22Rv1 (cell line): ENCODE data around the gene PNPO.

Experiments used
- ZFX ChIP-seq: fragments of 450-650 bp; IDR thresholded peaks from 2 replicates; pipeline ENCODE4 v1.6.1; 2017; ENCODE audit warnings: antibody characterized with exemption, borderline replicate concordance
- TF ChIP-seq, protein P1 (sequence below): fragments of 450-650 bp; IDR thresholded peaks from 2 replicates; pipeline ENCODE4 v1.5.1; 2017; ENCODE audit warnings: mild to moderate bottlenecking

DNA sequence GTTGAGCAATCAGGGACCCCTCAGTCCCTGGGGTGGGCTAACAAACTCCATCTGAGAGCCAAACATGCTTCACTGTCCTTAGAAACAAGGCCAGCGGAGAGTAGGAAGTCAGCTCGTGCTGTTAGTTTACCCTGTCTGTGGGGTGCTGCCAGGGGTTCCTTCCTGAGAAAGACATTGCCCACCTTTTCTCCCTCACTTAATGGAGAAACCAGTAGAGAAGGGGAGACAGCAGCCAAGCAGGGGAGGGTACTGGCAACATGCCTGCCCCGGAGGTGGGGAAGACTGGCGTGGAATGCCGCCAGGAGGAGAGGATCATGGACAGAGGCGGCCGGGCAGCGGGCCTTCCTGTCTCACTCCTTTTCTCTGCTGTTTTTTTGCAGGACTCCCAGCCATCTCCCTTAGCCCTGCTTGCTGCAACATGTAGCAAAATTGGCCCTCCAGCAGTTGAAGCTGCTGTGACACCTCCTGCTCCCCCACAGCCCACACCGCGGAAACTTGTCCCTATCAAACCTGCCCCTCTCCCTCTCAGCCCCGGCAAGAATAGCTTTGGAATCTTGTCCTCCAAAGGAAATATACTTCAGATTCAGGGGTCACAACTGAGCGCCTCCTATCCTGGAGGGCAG lies 25.5 kb upstream of the PNPO start:
- TF ChIP-seq, protein P1, sequence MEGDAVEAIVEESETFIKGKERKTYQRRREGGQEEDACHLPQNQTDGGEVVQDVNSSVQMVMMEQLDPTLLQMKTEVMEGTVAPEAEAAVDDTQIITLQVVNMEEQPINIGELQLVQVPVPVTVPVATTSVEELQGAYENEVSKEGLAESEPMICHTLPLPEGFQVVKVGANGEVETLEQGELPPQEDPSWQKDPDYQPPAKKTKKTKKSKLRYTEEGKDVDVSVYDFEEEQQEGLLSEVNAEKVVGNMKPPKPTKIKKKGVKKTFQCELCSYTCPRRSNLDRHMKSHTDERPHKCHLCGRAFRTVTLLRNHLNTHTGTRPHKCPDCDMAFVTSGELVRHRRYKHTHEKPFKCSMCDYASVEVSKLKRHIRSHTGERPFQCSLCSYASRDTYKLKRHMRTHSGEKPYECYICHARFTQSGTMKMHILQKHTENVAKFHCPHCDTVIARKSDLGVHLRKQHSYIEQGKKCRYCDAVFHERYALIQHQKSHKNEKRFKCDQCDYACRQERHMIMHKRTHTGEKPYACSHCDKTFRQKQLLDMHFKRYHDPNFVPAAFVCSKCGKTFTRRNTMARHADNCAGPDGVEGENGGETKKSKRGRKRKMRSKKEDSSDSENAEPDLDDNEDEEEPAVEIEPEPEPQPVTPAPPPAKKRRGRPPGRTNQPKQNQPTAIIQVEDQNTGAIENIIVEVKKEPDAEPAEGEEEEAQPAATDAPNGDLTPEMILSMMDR, result no peak
- no peak for TF ChIP-seq ZFX
